Vagina (tissue), 2 donors: ENCODE results near the gene TRAPPC3L.

Experiments
- POLR2A ChIP-seq, 2 donors: fragments of 450-650 bp; IDR thresholded peaks; one replicate each; pipeline ENCODE4 v1.6.1; 2017; ENCODE audit warnings: antibody characterized with exemption in 2 of 2, mild to moderate bottlenecking in 2 of 2, moderate library complexity in 2 of 2
- TF ChIP-seq, protein P1 (sequence below), 3 experiments: fragments of 450-650 bp in 2 of 3; fragments of 200-600 bp in 1 of 3; sonication (generic) in 1 of 3; IDR thresholded peaks; one replicate each; pipeline ENCODE4 v1.5.1; 2017 to 2019; ENCODE audit warnings: antibody characterized with exemption in 3 of 3, mild to moderate bottlenecking in 2 of 3, moderate library complexity in 2 of 3

DNA sequence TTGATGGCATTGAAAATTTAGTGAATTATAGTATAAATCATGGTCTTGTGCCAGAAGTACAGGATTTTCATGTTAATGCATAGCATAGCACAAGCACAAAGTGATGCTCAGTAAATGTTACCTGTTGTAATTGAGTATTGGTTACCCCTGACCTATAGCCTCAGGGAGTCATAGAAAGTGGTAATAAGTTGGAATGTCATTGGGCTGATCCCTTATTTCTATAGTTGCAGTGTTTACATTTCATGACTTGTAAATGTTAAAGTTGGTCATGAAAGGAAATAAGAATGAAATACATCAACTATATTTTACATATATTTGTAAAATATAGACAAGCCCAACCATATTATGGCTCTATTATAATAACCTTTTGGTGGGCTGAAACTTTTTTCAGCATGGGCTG, 32.9 kb upstream of the TRAPPC3L start:
- TF ChIP-seq, protein P1, sequence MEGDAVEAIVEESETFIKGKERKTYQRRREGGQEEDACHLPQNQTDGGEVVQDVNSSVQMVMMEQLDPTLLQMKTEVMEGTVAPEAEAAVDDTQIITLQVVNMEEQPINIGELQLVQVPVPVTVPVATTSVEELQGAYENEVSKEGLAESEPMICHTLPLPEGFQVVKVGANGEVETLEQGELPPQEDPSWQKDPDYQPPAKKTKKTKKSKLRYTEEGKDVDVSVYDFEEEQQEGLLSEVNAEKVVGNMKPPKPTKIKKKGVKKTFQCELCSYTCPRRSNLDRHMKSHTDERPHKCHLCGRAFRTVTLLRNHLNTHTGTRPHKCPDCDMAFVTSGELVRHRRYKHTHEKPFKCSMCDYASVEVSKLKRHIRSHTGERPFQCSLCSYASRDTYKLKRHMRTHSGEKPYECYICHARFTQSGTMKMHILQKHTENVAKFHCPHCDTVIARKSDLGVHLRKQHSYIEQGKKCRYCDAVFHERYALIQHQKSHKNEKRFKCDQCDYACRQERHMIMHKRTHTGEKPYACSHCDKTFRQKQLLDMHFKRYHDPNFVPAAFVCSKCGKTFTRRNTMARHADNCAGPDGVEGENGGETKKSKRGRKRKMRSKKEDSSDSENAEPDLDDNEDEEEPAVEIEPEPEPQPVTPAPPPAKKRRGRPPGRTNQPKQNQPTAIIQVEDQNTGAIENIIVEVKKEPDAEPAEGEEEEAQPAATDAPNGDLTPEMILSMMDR (IDR thresholded peaks at IDR 0.05), result no peak
- TF ChIP-seq POLR2A (IDR thresholded peaks at IDR 0.05), result no peak
